ENCODE results near the gene KIAA1958.

DNA sequence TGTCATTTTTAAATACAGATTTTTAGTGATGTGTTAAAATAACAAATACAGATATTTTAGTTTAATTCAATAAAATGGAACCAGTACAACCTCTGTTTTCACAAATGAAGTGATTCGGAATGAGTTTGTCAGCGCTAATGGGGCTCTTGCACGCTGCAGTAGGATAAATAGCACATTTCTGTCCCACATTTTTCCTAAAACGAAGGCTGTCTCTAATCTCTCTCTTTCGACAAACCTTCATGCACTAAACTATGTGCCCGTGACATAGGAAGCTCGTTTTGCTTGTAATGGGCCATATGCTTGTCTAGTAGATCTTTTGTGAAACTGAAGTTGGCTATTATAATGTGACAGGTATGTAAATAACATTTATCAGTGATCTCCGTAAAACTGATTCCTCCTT, 130.7 kb downstream of the KIAA1958 start:
- TF ChIP-seq, protein P1, sequence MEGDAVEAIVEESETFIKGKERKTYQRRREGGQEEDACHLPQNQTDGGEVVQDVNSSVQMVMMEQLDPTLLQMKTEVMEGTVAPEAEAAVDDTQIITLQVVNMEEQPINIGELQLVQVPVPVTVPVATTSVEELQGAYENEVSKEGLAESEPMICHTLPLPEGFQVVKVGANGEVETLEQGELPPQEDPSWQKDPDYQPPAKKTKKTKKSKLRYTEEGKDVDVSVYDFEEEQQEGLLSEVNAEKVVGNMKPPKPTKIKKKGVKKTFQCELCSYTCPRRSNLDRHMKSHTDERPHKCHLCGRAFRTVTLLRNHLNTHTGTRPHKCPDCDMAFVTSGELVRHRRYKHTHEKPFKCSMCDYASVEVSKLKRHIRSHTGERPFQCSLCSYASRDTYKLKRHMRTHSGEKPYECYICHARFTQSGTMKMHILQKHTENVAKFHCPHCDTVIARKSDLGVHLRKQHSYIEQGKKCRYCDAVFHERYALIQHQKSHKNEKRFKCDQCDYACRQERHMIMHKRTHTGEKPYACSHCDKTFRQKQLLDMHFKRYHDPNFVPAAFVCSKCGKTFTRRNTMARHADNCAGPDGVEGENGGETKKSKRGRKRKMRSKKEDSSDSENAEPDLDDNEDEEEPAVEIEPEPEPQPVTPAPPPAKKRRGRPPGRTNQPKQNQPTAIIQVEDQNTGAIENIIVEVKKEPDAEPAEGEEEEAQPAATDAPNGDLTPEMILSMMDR (IDR thresholded peaks at IDR 0.05) = no peak
- no peak for TF ChIP-seq EZH2 (IDR thresholded peaks at IDR 0.05; ENCODE audit: borderline replicate concordance, insufficient read depth, low read depth, low read length, poor library complexity, severe bottlenecking)
